Measurements from ENCODE around the gene HPN. TPM values are rescaled to one million over a fixed set of nuclear protein-coding genes. Genes with fewer than 3 reads are reported as not detected.
A peak's percentile ranks its signal among the peaks of the same experiment; 100 is the strongest.

Gene HPN
- total RNA-seq, 4 donors from 2014 or later = 0.26 to 1.7 (median 0.56) TPM; not detected in 1

GRCh38 chr19:35066121-35066520, 24.6 kb downstream of the HPN start:
- peaks cover 7% of the 10 kb centered on the region for H3K4me1 ChIP-seq
- no peaks in the 10 kb centered on the region for H3K9me3 ChIP-seq
- no peaks in the 10 kb centered on the region for H3K36me3 ChIP-seq
- H3K4me3 ChIP-seq = no peak overlapping the region
- H3K27ac ChIP-seq = no peak overlapping the region
- no peak for DNase-seq (ENCODE audit: low spot score in 2 of 2)
- no peaks in the 10 kb centered on the region for H3K27me3 ChIP-seq
- 88% methylated on average over 9 of the region's 15 CpGs for WGBS
- no peak for TF ChIP-seq POLR2A (IDR thresholded peaks at IDR 0.05)
- no peak for TF ChIP-seq POLR2AphosphoS5 (IDR thresholded peaks at IDR 0.05)
- no peak for TF ChIP-seq EP300 (IDR thresholded peaks at IDR 0.05)
- no peak for TF ChIP-seq CTCF (IDR thresholded peaks at IDR 0.05)

- no peaks in the 10 kb centered on the region for H3K9me3 ChIP-seq
- DNase-seq (ENCODE audit: low spot score in 2 of 2) = peak; percentile 90 to 92
- H3K36me3 ChIP-seq = no peaks in the 10 kb centered on the region
- 12% methylated on average over 13 of the region's 14 CpGs for WGBS
- TF ChIP-seq EP300 (IDR thresholded peaks at IDR 0.05) = no peak
- no peak for TF ChIP-seq POLR2A (IDR thresholded peaks at IDR 0.05)
- TF ChIP-seq CTCF (IDR thresholded peaks at IDR 0.05) = peak; percentile 81 to 82
- H3K4me1 ChIP-seq = peaks cover 7% of the 10 kb centered on the region
- no peaks in the 10 kb centered on the region for H3K27me3 ChIP-seq
- no peak overlapping the region for H3K27ac ChIP-seq
- H3K4me3 ChIP-seq = no peak overlapping the region
Measured at GRCh38 chr19:35066691-35067563, 25.4 kb downstream of the HPN start.

- TF ChIP-seq CTCF (IDR thresholded peaks at IDR 0.05) (no peak), POLR2AphosphoS5 (IDR thresholded peaks at IDR 0.05) (no peak), EP300 (IDR thresholded peaks at IDR 0.05) (no peak), POLR2A (IDR thresholded peaks at IDR 0.05) (no peak)
- no peak for DNase-seq (ENCODE audit: low spot score in 2 of 2)
- Histone ChIP-seq H3K4me1 (peaks cover 7% of the 10 kb centered on the region), H3K4me3 (no peak overlapping the region), H3K9me3 (no peaks in the 10 kb centered on the region), H3K27me3 (no peaks in the 10 kb centered on the region), H3K27ac (no peak overlapping the region), H3K36me3 (no peaks in the 10 kb centered on the region)
- 71% methylated on average over 10 of the region's 10 CpGs for WGBS
Measured at GRCh38 chr19:35068941-35069634, 27.6 kb downstream of the HPN start.

GRCh38 chr19:35069696-35070095, 28.2 kb downstream of the HPN start:
- WGBS = 67% methylated on average over 1 of the region's 1 CpG
- Histone ChIP-seq H3K9me3 (no peaks in the 10 kb centered on the region), H3K4me3 (no peak overlapping the region), H3K27ac (no peak overlapping the region), H3K36me3 (no peaks in the 10 kb centered on the region), H3K4me1 (peaks cover 7% of the 10 kb centered on the region), H3K27me3 (no peaks in the 10 kb centered on the region)
- no peak for TF ChIP-seq CTCF (IDR thresholded peaks at IDR 0.05)
- no peak for TF ChIP-seq EP300 (IDR thresholded peaks at IDR 0.05)
- no peak for TF ChIP-seq POLR2A (IDR thresholded peaks at IDR 0.05)
- TF ChIP-seq POLR2AphosphoS5 (IDR thresholded peaks at IDR 0.05) = no peak
- DNase-seq (ENCODE audit: low spot score in 2 of 2) = no peak

- H3K27ac ChIP-seq = no peak overlapping the region
- H3K4me1 ChIP-seq = peaks cover 7% of the 10 kb centered on the region
- H3K9me3 ChIP-seq = no peaks in the 10 kb centered on the region
- no peak overlapping the region for H3K4me3 ChIP-seq
- no peaks in the 10 kb centered on the region for H3K36me3 ChIP-seq
- no peak for DNase-seq (ENCODE audit: low spot score in 2 of 2)
- 89% methylated on average over 3 of the region's 3 CpGs for WGBS
- no peak for TF ChIP-seq POLR2AphosphoS5 (IDR thresholded peaks at IDR 0.05)
- no peak for TF ChIP-seq CTCF (IDR thresholded peaks at IDR 0.05)
- no peak for TF ChIP-seq EP300 (IDR thresholded peaks at IDR 0.05)
- TF ChIP-seq POLR2A (IDR thresholded peaks at IDR 0.05) = no peak
- H3K27me3 ChIP-seq = no peaks in the 10 kb centered on the region
Measured at GRCh38 chr19:35070471-35070870, 28.9 kb downstream of the HPN start.

All from suprapubic skin (tissue), 4 donors.